ENCODE results near the gene SNX33. TPM values are rescaled to one million over a fixed set of nuclear protein-coding genes. Genes with fewer than 3 reads are reported as not detected.

The SNX33 gene
- total RNA-seq, 1 donor from 2014 or later = 25.6 TPM

- Histone ChIP-seq H3K9ac (ENCODE audit: low read length) (no peak overlapping the region), H2AFZ (ENCODE audit: low read depth, low read length) (no peak overlapping the region), H4K20me1 (ENCODE audit: insufficient read depth, low read length) (peaks cover 10% of the 10 kb centered on the region), H3K79me2 (ENCODE audit: insufficient read depth, low read length) (peaks cover 19% of the 10 kb centered on the region), H3K9me3 (ENCODE audit: insufficient read depth, low read depth, low read length) (no peaks in the 10 kb centered on the region), H3K27me3 (ENCODE audit: insufficient read depth, low read length) (no peaks in the 10 kb centered on the region), H3K27ac (ENCODE audit: low read depth, low read length) (no peak overlapping the region), H3K36me3 (ENCODE audit: insufficient read depth, low read length) (no peaks in the 10 kb centered on the region), H3K4me2 (ENCODE audit: low read length) (no peak overlapping the region), H3K4me1 (ENCODE audit: insufficient read depth, low read length) (peaks cover 43% of the 10 kb centered on the region), H3K4me3 (ENCODE audit: insufficient read depth, low read depth, low read length) (no peak overlapping the region)
- no peaks in the 10 kb centered on the region for H3K9me3 Mint-ChIP-seq (ENCODE audit: unreplicated experiment)
- FAIRE-seq (no peak), DNase-seq (ENCODE audit: low read depth) (no peak)
- H3K4me3 Mint-ChIP-seq (ENCODE audit: unreplicated experiment) = no peak overlapping the region
- H3K4me1 Mint-ChIP-seq (ENCODE audit: low read depth, unreplicated experiment) = peaks cover 30% of the 10 kb centered on the region
- peak overlapping the region; percentile 47 for H3K27ac Mint-ChIP-seq (ENCODE audit: unreplicated experiment)
- H3K27me3 Mint-ChIP-seq (ENCODE audit: low read depth, unreplicated experiment) = no peaks in the 10 kb centered on the region
- peaks cover 17% of the 10 kb centered on the region for H3K36me3 Mint-ChIP-seq (ENCODE audit: low read depth, unreplicated experiment)
- no peak for TF ChIP-seq EZH2 (IDR thresholded peaks at IDR 0.05; ENCODE audit: insufficient read depth, low read length)
- TF ChIP-seq CTCF (IDR thresholded peaks at IDR 0.05; ENCODE audit: insufficient read depth, low read depth, low read length) = no peak
Observed at GRCh38 chr15:75662823-75663519, 15.3 kb downstream of the SNX33 start.

- Histone ChIP-seq H3K79me2 (ENCODE audit: insufficient read depth, low read length) (peaks cover 11% of the 10 kb centered on the region), H2AFZ (ENCODE audit: low read depth, low read length) (no peak overlapping the region), H3K4me2 (ENCODE audit: low read length) (no peak overlapping the region), H3K4me1 (ENCODE audit: insufficient read depth, low read length) (peaks cover 47% of the 10 kb centered on the region), H3K4me3 (ENCODE audit: insufficient read depth, low read depth, low read length) (no peak overlapping the region), H3K9ac (ENCODE audit: low read length) (no peak overlapping the region), H3K27me3 (ENCODE audit: insufficient read depth, low read length) (no peaks in the 10 kb centered on the region), H3K27ac (ENCODE audit: low read depth, low read length) (no peak overlapping the region), H4K20me1 (ENCODE audit: insufficient read depth, low read length) (peaks cover 5% of the 10 kb centered on the region), H3K36me3 (ENCODE audit: insufficient read depth, low read length) (no peaks in the 10 kb centered on the region), H3K9me3 (ENCODE audit: insufficient read depth, low read depth, low read length) (no peaks in the 10 kb centered on the region)
- DNase-seq (ENCODE audit: low read depth) = no peak
- Mint-ChIP-seq H3K9me3 (ENCODE audit: unreplicated experiment) (no peaks in the 10 kb centered on the region), H3K4me3 (ENCODE audit: unreplicated experiment) (no peak overlapping the region), H3K27me3 (ENCODE audit: low read depth, unreplicated experiment) (no peaks in the 10 kb centered on the region), H3K27ac (ENCODE audit: unreplicated experiment) (peak overlapping the region; percentile 34), H3K36me3 (ENCODE audit: low read depth, unreplicated experiment) (peaks cover 16% of the 10 kb centered on the region), H3K4me1 (ENCODE audit: low read depth, unreplicated experiment) (peaks cover 34% of the 10 kb centered on the region)
- TF ChIP-seq CTCF (IDR thresholded peaks at IDR 0.05; ENCODE audit: insufficient read depth, low read depth, low read length) = no peak
- no peak for TF ChIP-seq EZH2 (IDR thresholded peaks at IDR 0.05; ENCODE audit: insufficient read depth, low read length)
- no peak for FAIRE-seq
Observed at GRCh38 chr15:75663931-75664421, 16.3 kb downstream of the SNX33 start.

All from astrocyte (in vitro differentiated cells and primary cell).